ENCODE data around the gene ACADS.

The ACADS gene

GRCh38 chr12:120702637-120703036, 23.0 kb upstream of the ACADS start:
- DNase-seq (ENCODE audit: low read depth): no peak

- DNase-seq (ENCODE audit: low read depth): no peak
These were observed 22.2 kb upstream of the ACADS start for GRCh38 chr12:120703311-120703942.

DNA sequence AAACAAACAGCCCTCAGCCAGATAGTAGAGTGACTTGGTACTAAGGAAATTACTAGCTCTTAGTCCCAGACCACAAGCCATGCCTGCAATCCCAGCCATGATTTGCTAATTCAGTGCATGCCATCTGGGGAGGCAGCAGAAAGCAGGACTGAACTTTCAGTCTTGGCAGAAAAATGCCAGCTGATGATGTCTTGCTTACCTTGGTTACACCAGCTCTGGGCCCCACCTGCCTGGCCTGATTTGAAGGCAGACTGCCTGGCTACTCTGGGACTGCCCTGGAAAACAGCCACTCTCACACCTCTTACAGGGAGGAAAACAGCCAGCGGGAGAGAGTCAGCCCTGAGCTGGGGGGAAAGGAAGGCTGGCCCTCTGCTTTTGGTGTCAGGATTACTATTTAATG, 20.0 kb upstream of the ACADS start:
- no peak for DNase-seq (ENCODE audit: low read depth)

DNA sequence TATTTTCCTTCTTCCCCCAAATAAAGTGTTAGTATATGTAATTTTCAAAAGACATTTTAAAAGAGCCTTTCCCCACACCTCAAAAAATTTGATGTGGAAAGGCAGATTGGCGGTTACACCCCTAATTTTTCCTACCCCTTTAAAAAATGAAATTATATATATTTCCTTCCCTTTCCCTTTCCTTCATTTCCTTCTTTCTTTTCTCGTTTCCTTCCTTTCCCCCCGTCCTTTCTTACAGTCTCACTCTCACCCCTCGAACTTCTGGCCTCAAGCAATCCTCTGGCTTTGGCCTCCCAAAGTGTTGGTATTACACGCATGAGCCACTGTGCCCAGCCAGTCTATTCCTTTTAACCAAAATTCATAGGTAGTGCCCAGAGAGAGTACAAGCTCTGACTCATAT, 19.6 kb upstream of the ACADS start:
- DNase-seq (ENCODE audit: low read depth): no peak

GRCh38 chr12:120708651-120709050, 17.0 kb upstream of the ACADS start:
- no peak for DNase-seq (ENCODE audit: low read depth)

DNA sequence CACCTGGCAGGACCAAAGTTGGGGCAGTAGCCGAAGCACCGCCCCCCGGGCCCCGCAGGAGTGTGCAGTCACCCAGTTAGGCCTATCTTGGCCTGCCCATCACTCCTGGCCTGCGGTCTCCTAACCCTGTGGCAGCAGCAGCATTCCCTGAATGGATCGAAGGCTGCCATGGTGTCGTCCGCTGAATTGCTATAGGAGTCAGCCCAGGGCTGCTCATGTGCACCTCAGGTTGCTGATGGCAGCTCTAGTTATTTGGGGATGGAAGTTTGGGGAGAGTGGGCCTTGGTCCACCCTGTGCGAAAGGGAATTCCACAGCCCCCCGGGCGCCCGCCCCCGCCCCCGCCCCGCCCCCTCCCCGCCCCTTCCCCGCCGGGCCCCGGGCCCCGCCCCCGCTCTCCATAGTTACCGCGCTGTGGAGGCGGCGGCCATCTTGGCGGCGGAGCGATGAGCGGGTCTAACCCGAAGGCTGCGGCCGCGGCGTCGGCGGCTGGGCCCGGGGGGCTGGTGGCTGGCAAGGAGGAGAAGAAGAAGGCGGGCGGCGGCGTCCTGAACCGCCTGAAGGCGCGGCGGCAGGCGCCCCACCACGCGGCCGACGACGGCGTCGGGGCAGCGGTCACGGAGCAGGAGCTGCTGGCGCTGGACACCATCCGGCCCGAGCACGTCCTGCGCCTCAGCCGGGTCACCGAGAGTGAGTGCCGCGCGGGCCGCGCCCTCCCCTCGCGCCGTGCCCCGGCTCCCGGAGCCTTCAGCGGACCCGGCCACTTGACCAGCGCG, 15.4 kb upstream of the ACADS start, which contains the start of gene UNC119B:
TSS of gene UNC119B (plus strand) at position 428 of the 774 bp plus-strand sequence. CDS start at position 445, 17 bp downstream.
- DNase-seq (ENCODE audit: low read depth): peak; percentile 71

GRCh38 chr12:120710805-120711296, 14.8 kb upstream of the ACADS start:
- peak; percentile 4 for DNase-seq (ENCODE audit: low read depth)

- no peak for DNase-seq (ENCODE audit: low read depth)
These were observed 14.2 kb upstream of the ACADS start for GRCh38 chr12:120711411-120711810.

DNA sequence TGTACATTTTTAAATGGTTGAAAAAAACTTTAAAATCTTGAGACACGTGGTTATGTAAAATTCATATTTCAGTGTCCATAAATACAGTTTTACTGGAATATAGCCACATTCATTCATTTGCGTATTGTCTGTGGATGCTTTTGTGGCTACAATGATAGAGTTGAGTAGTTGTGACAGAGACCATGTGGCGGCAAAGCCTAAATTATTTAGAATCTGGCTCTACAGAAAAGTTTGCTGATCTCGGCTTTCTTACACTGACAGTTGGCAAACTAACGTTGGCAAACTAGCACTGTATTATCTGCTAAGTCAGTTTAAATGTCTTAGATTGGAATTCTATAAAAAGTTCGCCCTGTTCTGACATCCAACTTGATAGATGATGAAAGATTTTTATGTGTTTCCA, 13.0 kb upstream of the ACADS start:
- no peak for DNase-seq (ENCODE audit: low read depth)

DNA sequence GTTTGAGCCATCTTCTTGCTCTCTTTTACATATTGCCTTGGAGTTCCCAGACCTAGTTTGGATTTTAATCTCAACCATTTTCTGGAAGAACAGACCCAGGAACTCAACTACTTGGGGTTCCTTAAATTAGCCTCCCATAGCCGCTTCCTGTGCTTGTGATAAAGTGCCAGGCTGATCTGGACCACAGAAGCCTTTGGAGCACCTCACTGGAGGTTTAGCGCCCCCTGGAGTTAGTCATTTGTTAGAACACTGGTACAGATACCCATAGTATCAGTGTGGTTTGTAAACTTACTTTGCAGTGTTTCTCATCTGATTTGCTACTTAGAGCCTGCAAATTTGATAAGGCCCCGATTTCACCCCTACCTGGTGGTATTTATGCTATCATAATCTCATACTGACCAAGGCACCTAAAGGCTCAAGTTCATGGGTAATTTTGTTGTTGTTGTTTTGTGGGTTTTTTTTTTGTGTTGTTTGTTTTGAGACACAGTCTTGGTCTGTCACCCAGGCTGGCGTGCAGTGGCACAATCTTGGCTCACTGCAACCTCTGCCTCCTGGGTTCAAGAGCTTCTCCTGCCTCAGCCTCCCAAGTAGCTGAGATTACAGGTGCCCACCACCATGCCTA, 11.7 kb upstream of the ACADS start:
- DNase-seq (ENCODE audit: low read depth): peak; percentile 40

GRCh38 chr12:120718055-120718454, 7.6 kb upstream of the ACADS start:
- DNase-seq (ENCODE audit: low read depth): no peak

GRCh38 chr12:120719072-120719471, 6.6 kb upstream of the ACADS start:
- no peak for DNase-seq (ENCODE audit: low read depth)

GRCh38 chr12:120719496-120720233, 6.0 kb upstream of the ACADS start:
- no peak for DNase-seq (ENCODE audit: low read depth)

- DNase-seq (ENCODE audit: low read depth): no peak
These were observed 5.2 kb upstream of the ACADS start for GRCh38 chr12:120720234-120720986.

- DNase-seq (ENCODE audit: low read depth): no peak
These were observed 4.4 kb upstream of the ACADS start for GRCh38 chr12:120720987-120721801.

DNA sequence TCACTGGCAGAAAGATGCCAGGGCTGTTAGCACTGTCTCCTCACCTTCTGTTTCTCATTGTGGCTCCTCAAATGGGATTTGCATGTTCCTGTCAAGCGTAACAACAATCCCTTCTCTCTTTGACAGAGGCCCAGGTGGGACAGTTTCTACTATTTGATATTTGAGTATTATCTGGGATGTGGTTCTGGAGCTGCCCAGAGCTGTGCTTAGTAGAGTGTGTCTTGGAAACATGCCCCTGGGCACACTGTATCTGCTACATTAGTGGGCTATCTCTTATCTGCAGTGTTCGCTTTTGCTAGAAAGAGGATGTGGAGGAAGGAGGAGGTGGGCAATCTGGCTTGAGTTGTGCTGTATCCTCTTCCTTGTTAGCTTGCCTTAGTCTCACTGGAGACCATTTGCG, 3.8 kb upstream of the ACADS start:
- no peak for DNase-seq (ENCODE audit: low read depth)

DNA sequence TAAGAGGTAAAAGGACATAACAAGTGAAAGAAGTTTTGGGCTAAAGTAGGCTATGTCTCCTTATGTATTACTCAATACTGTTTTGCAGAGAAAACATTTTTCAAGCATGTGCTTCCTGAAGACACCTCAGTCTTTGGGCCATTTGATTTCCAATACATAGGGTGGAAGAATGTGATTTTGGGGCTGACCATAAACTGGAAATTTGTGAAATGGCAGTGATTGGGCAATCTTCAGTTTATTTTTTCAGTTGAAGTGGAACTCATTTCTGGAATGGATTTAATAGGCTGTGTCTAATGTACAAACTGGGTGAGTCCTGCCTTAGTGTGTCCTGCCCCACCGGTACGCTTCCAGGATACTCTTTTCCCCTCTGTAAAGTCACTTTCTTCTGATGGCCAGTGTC, 2.8 kb upstream of the ACADS start:
- no peak for DNase-seq (ENCODE audit: low read depth)

DNA sequence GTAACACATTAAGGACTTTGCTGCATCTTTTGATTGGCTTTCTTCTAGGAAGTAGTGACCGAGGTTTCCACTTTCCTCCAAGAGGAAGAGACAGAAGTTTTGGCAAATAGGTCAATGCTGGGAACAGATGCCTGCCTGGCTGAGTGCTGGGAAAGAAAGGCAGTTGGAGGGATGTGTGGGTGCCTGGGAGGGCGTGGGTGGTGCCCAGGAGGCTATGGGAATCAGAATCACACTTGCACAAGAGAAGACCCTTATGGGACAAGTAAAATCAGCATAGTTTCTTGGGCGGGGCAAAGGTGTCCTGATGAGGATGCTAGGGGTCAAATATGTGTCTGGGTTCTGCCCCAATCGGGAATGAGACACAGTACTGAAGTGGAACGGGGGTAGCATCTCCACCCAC, 906 bp upstream of the ACADS start:
- no peak for DNase-seq (ENCODE audit: low read depth)

DNA sequence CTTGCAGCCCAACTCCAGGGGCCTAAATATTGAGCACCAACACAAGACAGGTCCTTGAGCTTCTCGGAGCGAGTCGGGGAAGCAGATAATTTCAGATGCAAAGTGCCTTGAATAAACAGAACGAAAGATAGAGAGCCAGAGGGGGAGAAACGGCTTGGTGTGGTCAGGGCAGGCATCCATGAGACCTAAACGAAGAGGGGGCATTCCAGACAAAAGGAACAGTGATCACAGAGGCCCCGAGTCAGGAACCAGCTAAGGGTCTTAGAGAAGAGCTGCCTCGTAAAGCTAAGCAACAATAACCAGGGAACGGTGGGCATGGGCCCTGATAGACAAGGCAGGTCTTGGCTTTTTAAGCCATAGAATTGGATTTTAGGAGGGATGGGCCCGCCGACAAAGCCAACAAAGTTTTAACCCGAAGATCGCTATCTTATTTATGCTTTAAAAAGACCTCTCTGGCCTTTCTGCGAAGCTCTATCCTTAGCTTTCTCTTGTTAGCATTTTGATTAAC, 421 bp upstream of the ACADS start:
- DNase-seq (ENCODE audit: low read depth): no peak

DNA sequence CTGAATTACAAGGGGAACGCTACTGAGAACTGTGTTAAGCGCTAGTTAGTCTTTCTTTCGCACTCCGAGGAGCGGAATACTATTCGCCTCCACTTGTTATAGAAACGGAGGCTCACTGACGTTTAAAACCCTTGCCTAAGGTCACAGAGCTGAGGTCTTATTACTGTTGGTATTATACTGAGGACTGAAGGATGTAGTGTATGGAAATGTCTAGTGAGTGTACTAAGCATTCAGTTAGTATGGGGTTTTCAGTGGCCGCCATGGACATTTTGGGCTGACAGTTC, 826 bp downstream of the ACADS start:
- DNase-seq (ENCODE audit: low read depth): no peak

DNA sequence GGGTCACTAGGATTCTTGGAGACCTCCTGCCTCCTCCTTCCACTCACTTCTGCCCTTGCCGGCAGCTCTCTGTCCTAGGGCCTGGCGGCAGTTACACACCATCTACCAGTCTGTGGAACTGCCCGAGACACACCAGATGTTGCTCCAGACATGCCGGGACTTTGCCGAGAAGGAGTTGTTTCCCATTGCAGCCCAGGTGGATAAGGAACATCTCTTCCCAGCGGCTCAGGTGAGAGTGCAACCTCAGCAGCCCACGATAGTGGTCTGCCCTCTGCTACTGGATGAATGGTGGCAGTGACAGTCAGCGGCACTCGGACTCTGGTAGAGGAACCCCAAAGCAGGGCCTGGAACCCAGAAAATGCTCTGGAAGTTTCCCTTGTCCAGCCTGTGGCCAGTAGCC, 1.3 kb downstream of the ACADS start:
- DNase-seq (ENCODE audit: low read depth): no peak
